K562 (cell line): Measurements from ENCODE around the gene DPP9. TPM values are rescaled to one million over a fixed set of nuclear protein-coding genes. Genes with fewer than 3 reads are reported as not detected.

Experiments used
- BCLAF1 ChIP-seq, 2 experiments: fragments of 450-650 bp in 1 of 2; IDR thresholded peaks; 2 replicates each; pipeline ENCODE4 v1.6.1; 2011 to 2017; ENCODE audit warnings: low read depth in 2 of 2, antibody characterized with exemption in 1 of 2, borderline replicate concordance in 1 of 2, low read length in 1 of 2, mild to moderate bottlenecking in 1 of 2, mixed read lengths in 1 of 2; ENCODE audit not compliant: control insufficient read depth in 1 of 2
- CHD1 ChIP-seq: fragments of 200-600 bp; sonication (generic); IDR thresholded peaks from one replicate; pipeline ENCODE4 v1.6.1; 2012; ENCODE audit warnings: mild to moderate bottlenecking, moderate library complexity, low read length, inconsistent platforms
- CHD2 ChIP-seq: IDR thresholded peaks from 2 replicates; pipeline ENCODE4 v1.6.1; 2011; ENCODE audit warnings: low read depth, low read length
- ELF1 ChIP-seq: fragments of 200-800 bp; sonication (Bioruptor generic); IDR thresholded peaks from 2 replicates; pipeline ENCODE4 v1.6.1; 2016; ENCODE audit warnings: missing genetic modification characterization, missing compliant biosample characterization
- FOXM1 ChIP-seq, 2 experiments: fragments of 450-650 bp in 1 of 2; sonication (generic) in 1 of 2; formaldehyde crosslinking in 1 of 2; IDR thresholded peaks; 2 replicates each; pipeline versions ENCODE4 v1.6.1 to v1.9.0; 2017 to 2022; ENCODE audit warnings: low read depth in 2 of 2, mild to moderate bottlenecking in 2 of 2, missing genetic modification reagents in 1 of 2, moderate library complexity in 1 of 2
- HDAC3 ChIP-seq: fragments of 450-650 bp; IDR thresholded peaks from 2 replicates; pipeline ENCODE4 v1.6.1; 2018; ENCODE audit warnings: borderline replicate concordance, mild to moderate bottlenecking, moderate library complexity; ENCODE audit not compliant: partially characterized antibody
- IFI16 ChIP-seq: fragments of 250-450 bp; sonication (Bioruptor Pico); IDR thresholded peaks from 2 replicates; pipeline ENCODE4 v2.1.2; 2022; ENCODE audit warnings: mild to moderate bottlenecking, inconsistent platforms
- KDM1A ChIP-seq, 2 experiments: fragments of 450-650 bp; IDR thresholded peaks; 2 replicates each; pipeline ENCODE4 v1.6.1; 2016; ENCODE audit warnings: mild to moderate bottlenecking in 2 of 2
- KLF10 ChIP-seq: fragments of 250-450 bp; sonication (Bioruptor Pico); IDR thresholded peaks from 2 replicates; pipeline ENCODE4 v1.6.1; 2021; ENCODE audit warnings: matching md5 sums
- L3MBTL2 ChIP-seq: fragments of 450-650 bp; IDR thresholded peaks from 2 replicates; pipeline ENCODE4 v1.6.1; 2016; ENCODE audit warnings: mild to moderate bottlenecking, moderate library complexity
- MXI1 ChIP-seq: IDR thresholded peaks from 2 replicates; pipeline ENCODE4 v1.6.1; 2011; ENCODE audit warnings: low read depth, mild to moderate bottlenecking, improper control_type of control experiment, low read length
- NCOR1 ChIP-seq: fragments of 450-650 bp; IDR thresholded peaks from 2 replicates; pipeline ENCODE4 v1.6.1; 2016; ENCODE audit warnings: mild to moderate bottlenecking, moderate library complexity
- POLR2H ChIP-seq: IDR thresholded peaks from 2 replicates; pipeline ENCODE4 v1.6.1; 2016; ENCODE audit warnings: missing genetic modification characterization, low read depth, mild to moderate bottlenecking, control low read depth, missing compliant biosample characterization, moderate library complexity
- PPARD ChIP-seq: fragments of 250-450 bp; sonication (Bioruptor Pico); IDR thresholded peaks from 2 replicates; pipeline ENCODE4 v1.8.0; 2022; ENCODE audit warnings: inconsistent platforms, mild to moderate bottlenecking, moderate library complexity
- PTBP1 ChIP-seq: fragments of 200-400 bp; formaldehyde crosslinking; IDR thresholded peaks from 2 replicates; pipeline ENCODE4 v1.6.1; 2017; ENCODE audit warnings: low read depth, low read length
- TAF1 ChIP-seq: IDR thresholded peaks from 2 replicates; pipeline ENCODE4 v1.6.1; 2011; ENCODE audit warnings: mild to moderate bottlenecking, low read length, moderate library complexity; ENCODE audit not compliant: insufficient read depth, control insufficient read depth, severe bottlenecking; ENCODE audit errors: extremely low read depth
- TEAD1 ChIP-seq, 2 experiments: fragments of 450-650 bp in 1 of 2; sonication (generic) in 1 of 2; formaldehyde crosslinking; IDR thresholded peaks; 2 replicates each; pipeline versions ENCODE4 v1.4.0 to v1.8.0; 2020 to 2022; ENCODE audit warnings: mild to moderate bottlenecking in 2 of 2, missing genetic modification reagents in 1 of 2
- ZKSCAN8 ChIP-seq: fragments of 200-800 bp; sonication (Bioruptor generic); IDR thresholded peaks from 2 replicates; pipeline ENCODE4 v1.6.1; 2016; ENCODE audit warnings: missing genetic modification characterization, missing compliant biosample characterization
- ZNF224 ChIP-seq: sonication (generic); formaldehyde crosslinking; IDR thresholded peaks from 2 replicates; pipeline ENCODE4 v1.8.0; 2022; ENCODE audit warnings: mild to moderate bottlenecking, missing genetic modification reagents
- ZNF239 ChIP-seq: fragments of 250-450 bp; sonication (Bioruptor Pico); IDR thresholded peaks from 2 replicates; pipeline ENCODE4 v1.4.0; 2020; ENCODE audit warnings: mild to moderate bottlenecking
- ZNF589 ChIP-seq: fragments of 200-800 bp; sonication (Bioruptor generic); IDR thresholded peaks from 2 replicates; pipeline ENCODE4 v1.6.1; 2016; ENCODE audit warnings: low read depth, missing genetic modification characterization, missing compliant biosample characterization
- ZNF668 ChIP-seq: fragments of 250-450 bp; sonication (Bioruptor Pico); IDR thresholded peaks from 2 replicates; pipeline ENCODE4 v1.8.0; 2022; ENCODE audit warnings: mild to moderate bottlenecking, inconsistent platforms
- ZNF696 ChIP-seq: fragments of 250-450 bp; sonication (Bioruptor Pico); conservative IDR thresholded peaks from 2 replicates; pipeline ENCODE4 v1.4.0; 2020; ENCODE audit warnings: mild to moderate bottlenecking, moderate library complexity
- ZNF707 ChIP-seq: fragments of 250-450 bp; sonication (Bioruptor Pico); conservative IDR thresholded peaks from 2 replicates; pipeline ENCODE4 v1.8.0; 2022; ENCODE audit warnings: inconsistent platforms, mild to moderate bottlenecking, moderate library complexity
- ZNF76 ChIP-seq: fragments of 250-450 bp; sonication (Bioruptor Pico); IDR thresholded peaks from 2 replicates; pipeline ENCODE4 v1.4.0; 2020; ENCODE audit warnings: mild to moderate bottlenecking, moderate library complexity, borderline replicate concordance
- polyA plus RNA-seq, 8 experiments: library from polyadenylated mRNA; depleted of rRNA in 4 of 8; stranded (reverse) in 5 of 8; unstranded in 3 of 8; fragments of >200 nt; fragmentation: Nextera tagmentation in 2 of 8; fragmentation: Illumina TruSeq in 1 of 8; extraction: Ambion mirVana in 2 of 8; extraction: Trizol in 1 of 8; gene quantifications; 2 replicates each; pipeline versions ENCODE4 v1.2.1 to v1.2.3, GENCODE V29; 2011 to 2014; ENCODE audit warnings: inconsistent platforms in 1 of 8, missing spikeins in 1 of 8
- total RNA-seq, 7 experiments: library from RNA; depleted of rRNA in 6 of 7; stranded (reverse); fragments of >200 nt in 6 of 7; fragmentation: Illumina TruSeq in 2 of 7; extraction: Trizol in 2 of 7; gene quantifications; 2 replicates each; pipeline versions ENCODE4 v1.2.1 to v1.2.3, GENCODE V29; 2011 to 2021; ENCODE audit warnings: low replicate concordance in 1 of 7
- TF ChIP-seq, protein P1 (sequence below), 2 experiments: fragments of 450-650 bp in 1 of 2; sonication (generic) in 1 of 2; formaldehyde crosslinking; conservative IDR thresholded peaks; 2 replicates each; pipeline versions ENCODE4 v1.4.0 to v1.8.1; 2020 to 2022; ENCODE audit warnings: mild to moderate bottlenecking in 1 of 2, missing genetic modification reagents in 1 of 2

DPP9 gene
- total and polyA plus RNA-seq, 9 of the 15 experiments (the other 6 are each of a cell fraction or from before 2014, with no cell fraction given), result 0.90 to 66.7 (median 24.5) TPM

- no peak for TF ChIP-seq TAF1
- TF ChIP-seq MXI1, result no peak
- peak; percentile 97 to 99 for TF ChIP-seq KDM1A (IDR thresholded peaks at IDR 0.05)
- no peak for TF ChIP-seq ZNF589
- TF ChIP-seq CHD1, result no peak
- no peak for TF ChIP-seq ZNF224 (CRISPR knock-in tag)
- no peak for TF ChIP-seq NCOR1
- no peak for TF ChIP-seq KLF10
- no peak for TF ChIP-seq PPARD (CRISPR knock-in tag)
- TF ChIP-seq ZKSCAN8 (CRISPR knock-in tag), result no peak
- no peak for TF ChIP-seq ELF1 (tag)
- TF ChIP-seq PTBP1, result peak; percentile 99
- no peak for TF ChIP-seq ZNF707
- TF ChIP-seq ZNF239, result no peak
- no peak for TF ChIP-seq HDAC3
- no peak for TF ChIP-seq ZNF696 (CRISPR knock-in tag)
- no peak for TF ChIP-seq CHD2
- TF ChIP-seq L3MBTL2, result peak; percentile 81
- no peak for TF ChIP-seq ZNF668 (CRISPR knock-in tag)
- no peak for TF ChIP-seq ZNF76 (CRISPR knock-in tag)
- TF ChIP-seq IFI16 (CRISPR knock-in tag), result no peak
- 0 out of 4 replicates have a peak, but pooled peaks of 1 of the 2 experiments have one; percentile 42 for TF ChIP-seq BCLAF1 (IDR thresholded peaks at IDR 0.05; ENCODE audit: borderline replicate concordance in 1 of 2, control insufficient read depth in 1 of 2, low read depth in 2 of 2, low read length in 1 of 2)
- TF ChIP-seq TEAD1 (CRISPR knock-in tag; IDR thresholded peaks at IDR 0.05), result peak in 1 of 2 experiments; percentile 84; a peak in 2 of 4 replicates
- no peak for TF ChIP-seq POLR2H
- TF ChIP-seq, protein P1, sequence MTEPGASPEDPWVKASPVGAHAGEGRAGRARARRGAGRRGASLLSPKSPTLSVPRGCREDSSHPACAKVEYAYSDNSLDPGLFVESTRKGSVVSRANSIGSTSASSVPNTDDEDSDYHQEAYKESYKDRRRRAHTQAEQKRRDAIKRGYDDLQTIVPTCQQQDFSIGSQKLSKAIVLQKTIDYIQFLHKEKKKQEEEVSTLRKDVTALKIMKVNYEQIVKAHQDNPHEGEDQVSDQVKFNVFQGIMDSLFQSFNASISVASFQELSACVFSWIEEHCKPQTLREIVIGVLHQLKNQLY (CRISPR knock-in tag; conservative IDR thresholded peaks at IDR 0.05), result no peak
- peak; percentile 41 for TF ChIP-seq FOXM1 (IDR thresholded peaks at IDR 0.05; ENCODE audit: low read depth)
- TF ChIP-seq FOXM1 (CRISPR knock-in tag; IDR thresholded peaks at IDR 0.05; ENCODE audit: low read depth), result no peak
Observed at GRCh38 chr19:4633140-4633967, 90.3 kb downstream of the DPP9 start (continued).
